Measurements from ENCODE around the gene JPT2. TPM values are rescaled to one million over a fixed set of nuclear protein-coding genes. Genes with fewer than 3 reads are reported as not detected.

JPT2 gene
- total RNA-seq, 4 donors from 2014 or later = 22.7 to 28.5 (median 23.8) TPM

GRCh38 chr16:1667271-1667670, 10.8 kb upstream of the JPT2 start:
- TF ChIP-seq, protein P1, sequence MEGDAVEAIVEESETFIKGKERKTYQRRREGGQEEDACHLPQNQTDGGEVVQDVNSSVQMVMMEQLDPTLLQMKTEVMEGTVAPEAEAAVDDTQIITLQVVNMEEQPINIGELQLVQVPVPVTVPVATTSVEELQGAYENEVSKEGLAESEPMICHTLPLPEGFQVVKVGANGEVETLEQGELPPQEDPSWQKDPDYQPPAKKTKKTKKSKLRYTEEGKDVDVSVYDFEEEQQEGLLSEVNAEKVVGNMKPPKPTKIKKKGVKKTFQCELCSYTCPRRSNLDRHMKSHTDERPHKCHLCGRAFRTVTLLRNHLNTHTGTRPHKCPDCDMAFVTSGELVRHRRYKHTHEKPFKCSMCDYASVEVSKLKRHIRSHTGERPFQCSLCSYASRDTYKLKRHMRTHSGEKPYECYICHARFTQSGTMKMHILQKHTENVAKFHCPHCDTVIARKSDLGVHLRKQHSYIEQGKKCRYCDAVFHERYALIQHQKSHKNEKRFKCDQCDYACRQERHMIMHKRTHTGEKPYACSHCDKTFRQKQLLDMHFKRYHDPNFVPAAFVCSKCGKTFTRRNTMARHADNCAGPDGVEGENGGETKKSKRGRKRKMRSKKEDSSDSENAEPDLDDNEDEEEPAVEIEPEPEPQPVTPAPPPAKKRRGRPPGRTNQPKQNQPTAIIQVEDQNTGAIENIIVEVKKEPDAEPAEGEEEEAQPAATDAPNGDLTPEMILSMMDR (IDR thresholded peaks at IDR 0.05) = no peak
- ATAC-seq (ENCODE audit: low FRiP score) (no peak), DNase-seq (ENCODE audit: low spot score) (no peak)

DNA sequence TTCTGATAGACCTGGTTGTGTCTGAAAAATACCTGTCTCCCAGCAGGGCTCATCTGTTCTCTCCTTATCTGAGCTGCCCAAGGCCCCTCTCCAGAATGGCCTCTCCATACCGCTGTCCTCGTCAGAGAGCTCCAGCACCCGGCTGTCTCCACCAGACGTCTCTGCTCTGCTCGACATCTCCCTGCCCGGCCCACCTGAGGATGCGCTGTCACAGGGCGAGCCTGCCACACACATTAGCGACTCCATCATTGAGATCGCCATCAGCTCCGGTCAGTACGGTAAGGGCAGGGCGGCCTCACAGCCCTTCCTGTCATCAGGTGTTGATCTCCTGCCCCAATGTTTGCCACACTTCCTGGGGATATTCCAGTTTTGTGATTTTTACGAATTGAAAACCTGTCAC, 10.2 kb upstream of the JPT2 start:
- ATAC-seq (ENCODE audit: low FRiP score) (no peak), DNase-seq (ENCODE audit: low spot score) (no peak)
- TF ChIP-seq, protein P1 (IDR thresholded peaks at IDR 0.05) = no peak

DNA sequence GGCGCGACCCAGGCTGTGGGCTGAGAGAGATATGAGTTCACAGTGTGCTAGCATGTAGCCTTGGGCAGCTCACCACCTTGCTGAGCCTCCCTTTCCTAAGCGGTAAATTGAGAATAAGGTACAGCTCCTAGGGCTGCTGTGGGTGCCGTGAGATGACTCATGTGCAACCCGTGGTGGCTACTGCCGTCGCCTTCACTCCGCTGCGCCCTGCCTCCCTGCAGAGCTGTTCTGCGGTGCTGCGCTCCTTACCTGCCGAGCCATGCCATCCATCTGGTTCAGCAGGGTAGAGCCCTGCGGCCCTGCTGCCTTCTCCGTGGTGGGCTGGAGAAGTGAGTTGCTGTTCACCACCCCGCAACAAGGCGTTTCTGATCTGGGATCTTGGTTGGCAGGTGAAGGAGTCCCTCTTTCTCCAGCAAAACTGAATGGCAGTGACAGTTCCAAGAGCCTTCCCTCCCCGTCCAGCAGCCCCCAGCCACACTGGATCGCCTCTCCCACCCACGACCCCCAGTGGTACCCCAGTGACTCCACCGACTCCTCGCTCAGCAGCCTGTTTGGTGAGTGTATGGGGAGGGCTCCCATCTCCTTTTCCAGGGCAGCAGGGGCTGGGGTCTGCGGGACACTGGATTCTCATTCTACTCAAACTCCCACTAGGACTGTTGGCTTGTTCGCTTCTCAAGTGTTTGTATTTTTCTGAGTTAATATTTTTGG, 9.3 kb upstream of the JPT2 start:
- ATAC-seq (ENCODE audit: low FRiP score) (no peak), DNase-seq (ENCODE audit: low spot score) (no peak)
- TF ChIP-seq, protein P1 (IDR thresholded peaks at IDR 0.05) = no peak

DNA sequence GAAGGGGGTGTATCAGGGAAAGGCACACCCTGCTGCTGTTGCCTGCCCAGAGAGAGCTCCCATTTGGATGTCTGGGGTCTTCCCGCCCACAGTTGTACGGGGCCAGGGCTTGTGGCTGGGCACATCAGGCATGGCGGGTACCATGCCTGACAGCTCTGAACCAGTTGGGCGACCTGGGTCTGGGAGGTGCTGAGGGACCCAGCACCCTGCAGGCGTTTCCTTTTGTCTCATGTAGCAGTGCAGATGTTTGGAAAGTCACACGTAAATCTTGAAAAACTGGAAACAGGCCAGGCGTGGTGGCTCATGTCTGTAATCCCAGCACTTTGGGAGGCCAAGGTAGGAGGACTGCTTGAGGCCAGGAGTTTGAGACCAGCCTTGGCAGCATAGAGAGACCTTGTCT, 8.4 kb upstream of the JPT2 start:
- ATAC-seq (ENCODE audit: low FRiP score) = no peak
- TF ChIP-seq, protein P1 (IDR thresholded peaks at IDR 0.05) = no peak
- no peak for DNase-seq (ENCODE audit: low spot score)

DNA sequence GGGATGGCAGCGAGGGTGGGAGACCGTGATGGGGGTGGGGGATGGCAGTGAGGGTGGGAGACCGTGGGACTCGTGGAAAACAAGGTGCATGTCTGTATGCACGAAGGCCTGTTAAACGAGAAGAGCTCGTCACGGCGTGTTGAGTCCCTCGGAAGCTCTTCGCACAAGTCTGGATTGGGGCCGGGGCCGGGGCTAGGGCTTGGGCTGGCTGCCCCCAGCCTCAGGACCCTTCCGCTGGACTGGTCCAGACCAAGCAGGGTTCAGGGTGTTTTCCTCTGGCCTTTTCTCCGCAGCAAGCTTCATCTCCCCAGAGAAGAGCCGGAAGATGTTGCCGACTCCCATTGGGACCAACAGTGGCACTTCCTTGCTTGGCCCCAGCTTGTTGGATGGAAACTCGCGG, 7.7 kb upstream of the JPT2 start:
- TF ChIP-seq, protein P1 (IDR thresholded peaks at IDR 0.05) = no peak
- ATAC-seq (ENCODE audit: low FRiP score) (no peak), DNase-seq (ENCODE audit: low spot score) (no peak)

GRCh38 chr16:1670866-1671265, 7.2 kb upstream of the JPT2 start:
- DNase-seq (ENCODE audit: low spot score) (no peak), ATAC-seq (ENCODE audit: low FRiP score) (no peak)
- TF ChIP-seq, protein P1 (IDR thresholded peaks at IDR 0.05) = no peak

- DNase-seq (ENCODE audit: low spot score) (no peak), ATAC-seq (ENCODE audit: low FRiP score) (no peak)
- TF ChIP-seq, protein P1 (IDR thresholded peaks at IDR 0.05) = no peak
Measured at GRCh38 chr16:1673424-1674151, 4.5 kb upstream of the JPT2 start.
